ENCODE measurements around the gene MARCO. TPM values are rescaled to one million over a fixed set of nuclear protein-coding genes. Genes with fewer than 3 reads are reported as not detected.

The MARCO gene
- total and polyA plus RNA-seq, 2 donors (not counting 1 experiment from before 2014, with no cell fraction given) = 0.04 TPM; not detected in 1

DNA sequence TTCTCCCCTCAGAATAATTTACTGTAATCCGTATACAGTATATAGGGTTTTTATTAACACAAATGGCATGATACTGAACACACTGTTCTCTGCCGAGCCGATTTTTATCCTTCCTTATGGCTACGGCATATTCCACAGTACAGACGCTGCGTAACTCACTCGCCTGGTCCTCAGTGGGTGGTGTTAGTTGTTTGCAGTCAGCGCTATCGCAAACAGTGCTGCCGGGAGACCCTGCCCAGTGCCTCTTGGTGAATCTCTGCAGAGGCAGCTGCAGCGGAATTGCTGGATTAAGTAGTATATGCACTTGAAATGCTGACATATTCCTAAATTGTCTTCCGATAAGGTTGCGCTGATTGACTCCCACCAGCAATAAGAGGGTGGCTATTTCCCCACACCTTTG, 73.9 kb downstream of the MARCO start:
- H3K4me1 ChIP-seq (ENCODE audit: control insufficient read depth in 2 of 2, insufficient read depth in 2 of 2, low read length in 2 of 2) = no peaks in the 10 kb centered on the region
- Mint-ChIP-seq H3K9me3 (ENCODE audit: insufficient read depth) (no peaks in the 10 kb centered on the region), H3K4me3 (no peak overlapping the region), H3K27me3 (peaks cover 22% of the 10 kb centered on the region), H3K4me1 (no peaks in the 10 kb centered on the region), H3K27ac (no peak overlapping the region)
- no peak overlapping the region for H3K9ac ChIP-seq (ENCODE audit: low read length)
- no peaks in the 10 kb centered on the region for H3K79me2 ChIP-seq (ENCODE audit: control insufficient read depth, insufficient read depth, low read length)
- ATAC-seq (ENCODE audit: low read depth) (no peak), DNase-seq (no peak)
- no peak overlapping the region for H3K27ac ChIP-seq (ENCODE audit: low read length in 2 of 2)
- H3K9me3 ChIP-seq (ENCODE audit: control extremely low read depth in 1 of 3, control insufficient read depth in 2 of 3, insufficient read depth in 1 of 3, low read length in 2 of 3) = no peaks in the 10 kb centered on the region
- no peaks in the 10 kb centered on the region for H3K36me3 ChIP-seq (replicated peaks in 1 of 2; ENCODE audit: control extremely low read depth in 1 of 2, control insufficient read depth in 1 of 2, extremely low read depth in 1 of 2, insufficient read depth in 2 of 2, low read length in 1 of 2)
- POLR2A ChIA-PET = no interaction called here
- 74% methylated on average over 8 of the region's 13 CpGs for WGBS (ENCODE audit: insufficient coverage)
- no peak for TF ChIP-seq EZH2 (IDR thresholded peaks at IDR 0.05; ENCODE audit: borderline replicate concordance, insufficient read depth, low read depth, low read length, poor library complexity, severe bottlenecking)
- TF ChIP-seq, protein P1, sequence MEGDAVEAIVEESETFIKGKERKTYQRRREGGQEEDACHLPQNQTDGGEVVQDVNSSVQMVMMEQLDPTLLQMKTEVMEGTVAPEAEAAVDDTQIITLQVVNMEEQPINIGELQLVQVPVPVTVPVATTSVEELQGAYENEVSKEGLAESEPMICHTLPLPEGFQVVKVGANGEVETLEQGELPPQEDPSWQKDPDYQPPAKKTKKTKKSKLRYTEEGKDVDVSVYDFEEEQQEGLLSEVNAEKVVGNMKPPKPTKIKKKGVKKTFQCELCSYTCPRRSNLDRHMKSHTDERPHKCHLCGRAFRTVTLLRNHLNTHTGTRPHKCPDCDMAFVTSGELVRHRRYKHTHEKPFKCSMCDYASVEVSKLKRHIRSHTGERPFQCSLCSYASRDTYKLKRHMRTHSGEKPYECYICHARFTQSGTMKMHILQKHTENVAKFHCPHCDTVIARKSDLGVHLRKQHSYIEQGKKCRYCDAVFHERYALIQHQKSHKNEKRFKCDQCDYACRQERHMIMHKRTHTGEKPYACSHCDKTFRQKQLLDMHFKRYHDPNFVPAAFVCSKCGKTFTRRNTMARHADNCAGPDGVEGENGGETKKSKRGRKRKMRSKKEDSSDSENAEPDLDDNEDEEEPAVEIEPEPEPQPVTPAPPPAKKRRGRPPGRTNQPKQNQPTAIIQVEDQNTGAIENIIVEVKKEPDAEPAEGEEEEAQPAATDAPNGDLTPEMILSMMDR (IDR thresholded peaks at IDR 0.05) = no peak
- H3K27me3 ChIP-seq (replicated peaks in 1 of 4; ENCODE audit: control extremely low read depth in 1 of 4, control insufficient read depth in 3 of 4, insufficient read depth in 4 of 4, low read length in 3 of 4) = peaks cover 0 to 9% (median 0%) of the 10 kb centered on the region in 4 experiments
- no peaks in the 10 kb centered on the region for H4K20me1 ChIP-seq (ENCODE audit: control insufficient read depth, insufficient read depth, low read length, poor library complexity, severe bottlenecking)
- H3K4me3 ChIP-seq (ENCODE audit: control extremely low read depth in 1 of 5, extremely low read depth in 1 of 5, insufficient read depth in 1 of 5, low read depth in 2 of 5, low read length in 4 of 5) = no peak overlapping the region
- CTCF ChIA-PET = no interaction called here
- no peak overlapping the region for H3K4me2 ChIP-seq (replicated peaks; ENCODE audit: low read depth, low read length, poor library complexity, severe bottlenecking)
- intact Hi-C loops (cut with micrococcal nuclease) = no loop called here
- H2AFZ ChIP-seq (ENCODE audit: insufficient read depth, low read depth, low read length, poor library complexity, severe bottlenecking) = no peak overlapping the region

DNA sequence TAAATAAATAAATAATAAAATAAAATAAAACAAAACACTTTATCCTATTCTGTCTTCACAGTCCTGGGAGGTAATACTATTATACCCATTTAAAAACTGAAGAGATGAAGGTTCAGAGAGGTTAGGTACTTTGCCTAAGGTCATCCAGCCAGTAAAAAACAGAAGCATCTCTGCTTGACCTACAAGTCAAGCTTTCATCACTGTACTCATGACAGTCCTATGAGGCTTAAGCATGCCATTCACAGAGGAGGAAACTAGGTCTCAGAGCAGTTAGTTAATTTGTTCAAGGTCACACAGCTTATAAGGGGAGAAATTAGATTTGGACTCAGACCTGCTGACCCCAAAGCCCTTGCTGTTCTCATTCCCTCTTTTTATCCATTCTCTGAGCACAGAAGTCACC, 77.5 kb downstream of the MARCO start:
- Mint-ChIP-seq H3K9me3 (ENCODE audit: insufficient read depth) (no peaks in the 10 kb centered on the region), H3K27me3 (peaks cover 6% of the 10 kb centered on the region), H3K4me1 (no peaks in the 10 kb centered on the region), H3K27ac (no peak overlapping the region), H3K4me3 (no peak overlapping the region)
- peaks cover 0 to 3% (median 0%) of the 10 kb centered on the region in 3 donors for H3K9me3 ChIP-seq (ENCODE audit: control extremely low read depth in 1 of 3, control insufficient read depth in 2 of 3, insufficient read depth in 1 of 3, low read length in 2 of 3)
- H3K79me2 ChIP-seq (ENCODE audit: control insufficient read depth, insufficient read depth, low read length) = no peaks in the 10 kb centered on the region
- no peak overlapping the region for H3K27ac ChIP-seq (ENCODE audit: low read length in 2 of 2)
- no peak overlapping the region for H3K4me2 ChIP-seq (replicated peaks; ENCODE audit: low read depth, low read length, poor library complexity, severe bottlenecking)
- H3K9ac ChIP-seq (ENCODE audit: low read length) = no peak overlapping the region
- H4K20me1 ChIP-seq (ENCODE audit: control insufficient read depth, insufficient read depth, low read length, poor library complexity, severe bottlenecking) = no peaks in the 10 kb centered on the region
- ChIA-PET CTCF (no interaction called here), POLR2A (no interaction called here)
- H3K36me3 ChIP-seq (replicated peaks in 1 of 2; ENCODE audit: control extremely low read depth in 1 of 2, control insufficient read depth in 1 of 2, extremely low read depth in 1 of 2, insufficient read depth in 2 of 2, low read length in 1 of 2) = no peaks in the 10 kb centered on the region
- H3K4me1 ChIP-seq (ENCODE audit: control insufficient read depth in 2 of 2, insufficient read depth in 2 of 2, low read length in 2 of 2) = no peaks in the 10 kb centered on the region
- H2AFZ ChIP-seq (ENCODE audit: insufficient read depth, low read depth, low read length, poor library complexity, severe bottlenecking) = no peak overlapping the region
- TF ChIP-seq, protein P1 (IDR thresholded peaks at IDR 0.05) = no peak
- no peak for TF ChIP-seq EZH2 (IDR thresholded peaks at IDR 0.05; ENCODE audit: borderline replicate concordance, insufficient read depth, low read depth, low read length, poor library complexity, severe bottlenecking)
- intact Hi-C loops (cut with micrococcal nuclease) = no loop called here
- DNase-seq = no peak
- no peak for ATAC-seq (ENCODE audit: low read depth)
- no peak overlapping the region for H3K4me3 ChIP-seq (ENCODE audit: control extremely low read depth in 1 of 5, extremely low read depth in 1 of 5, insufficient read depth in 1 of 5, low read depth in 2 of 5, low read length in 4 of 5)
- no peaks in the 10 kb centered on the region for H3K27me3 ChIP-seq (replicated peaks in 1 of 4; ENCODE audit: control extremely low read depth in 1 of 4, control insufficient read depth in 3 of 4, insufficient read depth in 4 of 4, low read length in 3 of 4)

Measured in B cell (primary cell).